Measurements from ENCODE around the gene GSDME.

The GSDME gene

DNA sequence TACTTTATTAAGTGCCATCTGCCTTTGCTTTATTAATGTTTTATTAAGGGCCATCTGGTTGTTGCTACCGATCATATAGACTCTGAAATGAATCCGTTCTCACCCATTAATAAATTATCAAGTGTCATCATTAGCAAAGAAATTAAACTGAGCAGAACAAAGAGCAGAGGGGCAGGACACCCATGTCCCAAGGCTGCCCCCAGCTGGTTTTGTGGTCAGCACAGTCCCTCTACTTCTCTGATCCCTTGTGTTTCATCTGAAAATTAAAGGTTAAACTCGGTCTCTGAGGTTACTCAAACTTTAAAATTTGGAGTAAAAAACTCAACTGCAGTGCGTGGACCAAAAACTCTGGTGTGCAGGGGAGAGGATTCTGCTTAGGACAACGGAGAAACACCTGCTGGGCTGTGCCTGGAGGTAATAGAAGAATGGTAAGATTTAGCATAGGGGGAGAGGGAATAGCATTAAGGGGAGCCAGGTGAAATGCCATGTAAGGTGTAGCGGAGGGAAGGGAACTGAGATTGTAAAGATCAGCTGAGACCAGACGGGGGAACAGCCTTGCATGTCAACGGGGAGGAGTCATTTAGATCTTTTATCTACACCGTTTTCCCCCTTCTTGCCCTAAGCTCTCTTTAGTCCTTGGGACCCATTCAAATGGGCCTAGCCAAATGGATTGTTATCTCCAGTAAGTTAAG lies 10.8 kb upstream of the GSDME start:
- Histone ChIP-seq H2BK5ac (ENCODE audit: low read length) (no peak overlapping the region), H2BK12ac (ENCODE audit: low read length) (no peak overlapping the region), H3K79me1 (ENCODE audit: low read depth, low read length) (no peaks in the 10 kb centered on the region), H3K4me2 (ENCODE audit: insufficient read depth, low read length, poor library complexity, severe bottlenecking) (no peak overlapping the region), H2AFZ (ENCODE audit: low read length) (no peak overlapping the region), H3K9me3 (replicated peaks in 1 of 2; ENCODE audit: control insufficient read depth in 2 of 2, insufficient read depth in 1 of 2, low read depth in 1 of 2, low read length in 2 of 2) (peaks cover 2 to 3% of the 10 kb centered on the region in 2 donors), H2BK120ac (ENCODE audit: low read depth, low read length) (no peak overlapping the region), H2AK5ac (ENCODE audit: low read depth, low read length) (no peak overlapping the region), H3K4me1 (ENCODE audit: control insufficient read depth in 2 of 2, insufficient read depth in 1 of 2, low read depth in 1 of 2, low read length in 2 of 2) (no peaks in the 10 kb centered on the region), H2BK15ac (ENCODE audit: low read length) (no peak overlapping the region), H3K4me3 (ENCODE audit: low read length in 2 of 2) (no peak overlapping the region), H3K23ac (ENCODE audit: low read depth, low read length, poor library complexity) (no peak overlapping the region), H4K91ac (ENCODE audit: low read depth, low read length, poor library complexity) (no peak overlapping the region), H4K8ac (ENCODE audit: low read depth, low read length) (no peak overlapping the region), H3K36me3 (replicated peaks in 1 of 2; ENCODE audit: control insufficient read depth in 2 of 2, insufficient read depth in 2 of 2, low read length in 2 of 2) (no peaks in the 10 kb centered on the region), H3K18ac (ENCODE audit: low read length) (no peak overlapping the region), H3K27me3 (ENCODE audit: control insufficient read depth in 3 of 3, insufficient read depth in 3 of 3, low read depth in 1 of 3, low read length in 3 of 3) (no peaks in the 10 kb centered on the region), H3K27ac (replicated peaks; ENCODE audit: low read length) (no peak overlapping the region), H3K4ac (ENCODE audit: low read length) (no peak overlapping the region), H3K9ac (ENCODE audit: low read depth, low read length, poor library complexity) (no peak overlapping the region), H3K14ac (ENCODE audit: low read length) (no peak overlapping the region)
- WGBS, 2 donors (ENCODE audit: extremely low coverage in 2 of 2, insufficient read length in 2 of 2, insufficient replicate concordance in 1 of 2) = no CpG with 5 or more reads among the region's 9 CpGs
- DNase-seq (ENCODE audit: low spot score) = no peak

DNA sequence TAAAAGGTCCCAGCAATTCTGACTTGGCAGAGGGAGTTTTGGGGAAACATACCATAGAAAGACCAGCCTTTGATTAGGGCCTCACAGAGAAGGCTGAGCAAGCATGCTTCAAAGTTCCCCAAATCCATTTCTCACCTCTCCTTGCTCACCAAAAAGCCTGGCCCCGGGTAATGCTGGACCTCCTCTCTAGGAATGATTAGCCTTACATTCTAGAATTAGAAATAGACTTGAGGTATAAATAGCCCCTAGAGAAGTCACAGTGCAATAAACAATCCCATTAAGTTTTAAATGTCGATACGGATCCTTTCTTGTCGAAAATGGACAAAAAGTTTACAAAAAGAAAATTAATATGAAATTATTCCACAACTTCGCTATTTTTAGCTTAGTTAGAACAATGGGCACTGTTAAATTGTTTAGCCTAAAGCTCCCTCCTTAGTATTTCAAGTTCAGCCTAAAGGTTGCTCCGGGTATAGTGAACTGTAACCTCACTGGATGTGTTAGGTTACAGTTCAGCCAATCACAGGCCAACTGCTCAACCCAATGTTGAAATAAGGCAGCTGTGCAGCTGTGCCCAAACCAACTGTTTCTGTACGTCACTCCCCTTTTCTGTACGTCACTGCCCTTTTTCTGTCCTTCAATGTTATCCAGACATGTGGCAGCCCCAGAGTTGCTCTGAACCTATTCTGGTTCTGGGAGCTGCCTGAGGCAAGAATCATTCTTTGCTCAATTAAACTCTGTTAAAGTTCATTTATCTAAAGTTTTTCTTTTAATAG lies 7.9 kb upstream of the GSDME start:
- H3K18ac ChIP-seq (ENCODE audit: low read length) = no peak overlapping the region
- no peak overlapping the region for H2BK120ac ChIP-seq (ENCODE audit: low read depth, low read length)
- no peak for DNase-seq (ENCODE audit: low spot score)
- H3K27me3 ChIP-seq (ENCODE audit: control insufficient read depth in 3 of 3, insufficient read depth in 3 of 3, low read depth in 1 of 3, low read length in 3 of 3) = no peaks in the 10 kb centered on the region
- H3K36me3 ChIP-seq (replicated peaks in 1 of 2; ENCODE audit: control insufficient read depth in 2 of 2, insufficient read depth in 2 of 2, low read length in 2 of 2) = no peaks in the 10 kb centered on the region
- peak overlapping the region; percentile 8 for H2AFZ ChIP-seq (ENCODE audit: low read length)
- H3K4me2 ChIP-seq (ENCODE audit: insufficient read depth, low read length, poor library complexity, severe bottlenecking) = no peak overlapping the region
- no peak overlapping the region for H3K14ac ChIP-seq (ENCODE audit: low read length)
- H3K9ac ChIP-seq (ENCODE audit: low read depth, low read length, poor library complexity) = no peak overlapping the region
- no peak overlapping the region for H3K23ac ChIP-seq (ENCODE audit: low read depth, low read length, poor library complexity)
- no peak overlapping the region for H3K4me3 ChIP-seq (ENCODE audit: low read length in 2 of 2)
- H3K4me1 ChIP-seq (ENCODE audit: control insufficient read depth in 2 of 2, insufficient read depth in 1 of 2, low read depth in 1 of 2, low read length in 2 of 2) = no peaks in the 10 kb centered on the region
- no peak overlapping the region for H3K4ac ChIP-seq (ENCODE audit: low read length)
- no peak overlapping the region for H3K27ac ChIP-seq (replicated peaks; ENCODE audit: low read length)
- H2BK15ac ChIP-seq (ENCODE audit: low read length) = no peak overlapping the region
- no peak overlapping the region for H4K8ac ChIP-seq (ENCODE audit: low read depth, low read length)
- no peaks in the 10 kb centered on the region for H3K79me1 ChIP-seq (ENCODE audit: low read depth, low read length)
- no peaks in the 10 kb centered on the region for H3K9me3 ChIP-seq (replicated peaks in 1 of 2; ENCODE audit: control insufficient read depth in 2 of 2, insufficient read depth in 1 of 2, low read depth in 1 of 2, low read length in 2 of 2)
- H4K91ac ChIP-seq (ENCODE audit: low read depth, low read length, poor library complexity) = no peak overlapping the region
- no peak overlapping the region for H2BK5ac ChIP-seq (ENCODE audit: low read length)
- no peak overlapping the region for H2AK5ac ChIP-seq (ENCODE audit: low read depth, low read length)
- no peak overlapping the region for H2BK12ac ChIP-seq (ENCODE audit: low read length)
- no CpG with 5 or more reads among the region's 8 CpGs for WGBS, 2 donors (ENCODE audit: extremely low coverage in 2 of 2, insufficient read length in 2 of 2, insufficient replicate concordance in 1 of 2)

DNA sequence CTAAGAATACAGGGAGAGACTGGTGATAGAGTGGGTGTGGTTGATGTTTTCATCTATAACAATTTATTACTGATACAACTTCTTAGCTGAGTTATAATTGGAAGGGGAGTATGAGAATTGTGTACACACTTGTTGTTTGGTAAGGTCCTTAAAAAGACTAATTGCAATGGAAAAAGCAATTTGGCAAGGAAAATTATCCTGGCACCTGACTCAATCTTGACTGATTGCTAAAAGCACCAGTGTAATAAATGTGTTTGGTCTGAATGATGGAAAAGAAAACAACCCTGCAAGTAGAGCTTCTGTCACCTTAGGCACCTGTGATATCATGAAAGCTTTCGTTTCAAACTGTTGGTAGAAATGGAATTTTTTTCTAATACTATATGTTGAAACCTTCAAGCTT lies 6.7 kb upstream of the GSDME start:
- no peak overlapping the region for H2BK120ac ChIP-seq (ENCODE audit: low read depth, low read length)
- H3K27me3 ChIP-seq (ENCODE audit: control insufficient read depth in 3 of 3, insufficient read depth in 3 of 3, low read depth in 1 of 3, low read length in 3 of 3) = no peaks in the 10 kb centered on the region
- H4K91ac ChIP-seq (ENCODE audit: low read depth, low read length, poor library complexity) = no peak overlapping the region
- H3K18ac ChIP-seq (ENCODE audit: low read length) = no peak overlapping the region
- H3K9me3 ChIP-seq (replicated peaks in 1 of 2; ENCODE audit: control insufficient read depth in 2 of 2, insufficient read depth in 1 of 2, low read depth in 1 of 2, low read length in 2 of 2) = no peaks in the 10 kb centered on the region
- no peak overlapping the region for H3K4me3 ChIP-seq (ENCODE audit: low read length in 2 of 2)
- no peaks in the 10 kb centered on the region for H3K36me3 ChIP-seq (replicated peaks in 1 of 2; ENCODE audit: control insufficient read depth in 2 of 2, insufficient read depth in 2 of 2, low read length in 2 of 2)
- no peaks in the 10 kb centered on the region for H3K4me1 ChIP-seq (ENCODE audit: control insufficient read depth in 2 of 2, insufficient read depth in 1 of 2, low read depth in 1 of 2, low read length in 2 of 2)
- no peak overlapping the region for H3K4ac ChIP-seq (ENCODE audit: low read length)
- no peak overlapping the region for H3K14ac ChIP-seq (ENCODE audit: low read length)
- no peak overlapping the region for H3K23ac ChIP-seq (ENCODE audit: low read depth, low read length, poor library complexity)
- no CpG with 5 or more reads among the region's 1 CpG for WGBS, 2 donors (ENCODE audit: extremely low coverage in 2 of 2, insufficient read length in 2 of 2, insufficient replicate concordance in 1 of 2)
- DNase-seq (ENCODE audit: low spot score) = no peak
- no peak overlapping the region for H2BK12ac ChIP-seq (ENCODE audit: low read length)
- H2AK5ac ChIP-seq (ENCODE audit: low read depth, low read length) = no peak overlapping the region
- no peak overlapping the region for H3K9ac ChIP-seq (ENCODE audit: low read depth, low read length, poor library complexity)
- no peak overlapping the region for H2BK5ac ChIP-seq (ENCODE audit: low read length)
- H2BK15ac ChIP-seq (ENCODE audit: low read length) = no peak overlapping the region
- H3K4me2 ChIP-seq (ENCODE audit: insufficient read depth, low read length, poor library complexity, severe bottlenecking) = no peak overlapping the region
- no peaks in the 10 kb centered on the region for H3K79me1 ChIP-seq (ENCODE audit: low read depth, low read length)
- no peak overlapping the region for H2AFZ ChIP-seq (ENCODE audit: low read length)
- no peak overlapping the region for H3K27ac ChIP-seq (replicated peaks; ENCODE audit: low read length)
- no peak overlapping the region for H4K8ac ChIP-seq (ENCODE audit: low read depth, low read length)

DNA sequence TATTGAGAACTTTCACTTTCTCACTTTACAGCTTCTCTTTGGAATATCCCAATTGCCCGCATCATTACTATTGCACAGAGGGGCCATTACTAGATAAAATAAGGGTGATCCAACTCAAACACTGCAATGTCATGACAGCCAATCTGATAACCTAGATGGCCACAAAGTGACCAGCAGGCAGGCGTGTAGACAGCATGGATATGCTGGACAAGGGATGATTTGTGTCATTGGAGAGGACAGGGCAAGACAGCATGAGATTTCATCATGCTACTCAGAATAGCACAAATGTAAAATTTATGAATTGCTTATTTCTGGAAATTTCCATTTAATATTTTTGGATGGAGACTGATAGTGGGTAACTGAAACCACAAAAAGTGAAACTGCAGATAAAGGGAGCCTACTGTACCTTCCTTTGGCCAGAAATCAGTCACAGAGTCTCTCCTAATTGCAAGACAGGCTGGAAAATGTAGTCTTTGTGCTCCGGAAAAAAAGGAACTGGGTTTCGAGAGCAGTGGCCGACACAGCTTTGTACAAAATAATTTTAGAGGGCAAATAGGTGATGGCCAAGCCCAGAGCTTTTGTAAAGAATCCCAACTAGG lies 6.1 kb upstream of the GSDME start:
- no peaks in the 10 kb centered on the region for H3K36me3 ChIP-seq (replicated peaks in 1 of 2; ENCODE audit: control insufficient read depth in 2 of 2, insufficient read depth in 2 of 2, low read length in 2 of 2)
- no CpG with 5 or more reads among the region's 5 CpGs for WGBS, 2 donors (ENCODE audit: extremely low coverage in 2 of 2, insufficient read length in 2 of 2, insufficient replicate concordance in 1 of 2)
- no peak overlapping the region for H2AFZ ChIP-seq (ENCODE audit: low read length)
- no peak overlapping the region for H3K27ac ChIP-seq (replicated peaks; ENCODE audit: low read length)
- no peaks in the 10 kb centered on the region for H3K27me3 ChIP-seq (ENCODE audit: control insufficient read depth in 3 of 3, insufficient read depth in 3 of 3, low read depth in 1 of 3, low read length in 3 of 3)
- no peaks in the 10 kb centered on the region for H3K9me3 ChIP-seq (replicated peaks in 1 of 2; ENCODE audit: control insufficient read depth in 2 of 2, insufficient read depth in 1 of 2, low read depth in 1 of 2, low read length in 2 of 2)
- H2AK5ac ChIP-seq (ENCODE audit: low read depth, low read length) = no peak overlapping the region
- no peaks in the 10 kb centered on the region for H3K79me1 ChIP-seq (ENCODE audit: low read depth, low read length)
- no peak overlapping the region for H2BK5ac ChIP-seq (ENCODE audit: low read length)
- no peak overlapping the region for H3K18ac ChIP-seq (ENCODE audit: low read length)
- no peak overlapping the region for H3K9ac ChIP-seq (ENCODE audit: low read depth, low read length, poor library complexity)
- H3K4me1 ChIP-seq (ENCODE audit: control insufficient read depth in 2 of 2, insufficient read depth in 1 of 2, low read depth in 1 of 2, low read length in 2 of 2) = no peaks in the 10 kb centered on the region
- no peak overlapping the region for H3K14ac ChIP-seq (ENCODE audit: low read length)
- H3K4me3 ChIP-seq (ENCODE audit: low read length in 2 of 2) = no peak overlapping the region
- DNase-seq (ENCODE audit: low spot score) = no peak
- no peak overlapping the region for H2BK120ac ChIP-seq (ENCODE audit: low read depth, low read length)
- H4K8ac ChIP-seq (ENCODE audit: low read depth, low read length) = no peak overlapping the region
- H4K91ac ChIP-seq (ENCODE audit: low read depth, low read length, poor library complexity) = no peak overlapping the region
- no peak overlapping the region for H2BK15ac ChIP-seq (ENCODE audit: low read length)
- no peak overlapping the region for H3K4me2 ChIP-seq (ENCODE audit: insufficient read depth, low read length, poor library complexity, severe bottlenecking)
- H3K4ac ChIP-seq (ENCODE audit: low read length) = no peak overlapping the region
- H2BK12ac ChIP-seq (ENCODE audit: low read length) = no peak overlapping the region
- H3K23ac ChIP-seq (ENCODE audit: low read depth, low read length, poor library complexity) = no peak overlapping the region
